GM23248 (cell line): ENCODE data around the gene MRPL37. TPM values are rescaled to one million over a fixed set of nuclear protein-coding genes. Genes with fewer than 3 reads are reported as not detected.
"Not testable (repeated sequence)": the region's sequence is repeated elsewhere in the genome, so short reads cannot be mapped to it uniquely, and the experiment has no call there.

Experiments
- DNase-seq: peaks from one replicate; pipeline ENCODE4 v3.0.0-alpha.2; 2015
- H2AFZ ChIP-seq: fragments of 200-600 bp; sonication (generic); 2 replicates; pipeline ENCODE4 v1.6.1; 2016; ENCODE audit warnings: antibody characterized with exemption
- H3F3A ChIP-seq: fragments of 200-600 bp; sonication (generic); 2 replicates; pipeline ENCODE4 v1.6.1; 2016; ENCODE audit warnings: mild to moderate bottlenecking, antibody characterized with exemption, mixed run types; ENCODE audit not compliant: insufficient read depth
- H3K27ac ChIP-seq: fragments of 200-600 bp; sonication (generic); 2 replicates; pipeline ENCODE4 v1.5.1; 2016; ENCODE audit warnings: mild to moderate bottlenecking
- H3K27me3 ChIP-seq: fragments of 200-600 bp; sonication (generic); replicated peaks from 2 replicates; pipeline ENCODE4 v1.6.1; 2016; ENCODE audit warnings: mild to moderate bottlenecking; ENCODE audit not compliant: insufficient read depth
- H3K36me3 ChIP-seq: fragments of 200-600 bp; sonication (generic); 2 replicates; pipeline ENCODE4 v1.6.1; 2016; ENCODE audit warnings: low read depth, mild to moderate bottlenecking
- H3K4me1 ChIP-seq: fragments of 200-600 bp; sonication (generic); 2 replicates; pipeline ENCODE4 v1.6.1; 2016; ENCODE audit warnings: mild to moderate bottlenecking; ENCODE audit not compliant: insufficient read depth
- H3K4me2 ChIP-seq: fragments of 200-600 bp; sonication (generic); one replicate; pipeline ENCODE4 v1.6.1; 2016; ENCODE audit warnings: mild to moderate bottlenecking; ENCODE audit not compliant: unreplicated experiment
- H3K4me3 ChIP-seq: fragments of 200-600 bp; sonication (generic); 2 replicates; pipeline ENCODE4 v1.5.1; 2016; ENCODE audit warnings: mild to moderate bottlenecking
- H3K79me2 ChIP-seq: fragments of 200-600 bp; sonication (generic); 2 replicates; pipeline ENCODE4 v1.6.1; 2016; ENCODE audit warnings: mild to moderate bottlenecking; ENCODE audit not compliant: insufficient read depth
- H3K9ac ChIP-seq: fragments of 200-600 bp; sonication (generic); 2 replicates; pipeline ENCODE4 v1.6.1; 2016; ENCODE audit warnings: mild to moderate bottlenecking
- H3K9me2 ChIP-seq: fragments of 200-600 bp; sonication (generic); 2 replicates; pipeline ENCODE4 v1.6.1; 2016; ENCODE audit warnings: mixed run types, mild to moderate bottlenecking, moderate library complexity; ENCODE audit not compliant: insufficient read depth
- H3K9me3 ChIP-seq: fragments of 200-600 bp; sonication (generic); one replicate; pipeline ENCODE4 v1.6.1; 2017; ENCODE audit warnings: low read depth
- H4K20me1 ChIP-seq: fragments of 200-600 bp; sonication (generic); 2 replicates; pipeline ENCODE4 v1.6.0; 2016; ENCODE audit not compliant: insufficient read depth
- EZH2 ChIP-seq: fragments of 200-600 bp; sonication (generic); IDR thresholded peaks from 2 replicates; pipeline ENCODE4 v1.6.1; 2018; ENCODE audit warnings: antibody characterized with exemption, mild to moderate bottlenecking; ENCODE audit not compliant: insufficient read depth, poor library complexity, severe bottlenecking
- EZH2phosphoT487 ChIP-seq: fragments of 200-600 bp; sonication (generic); IDR thresholded peaks from 2 replicates; pipeline ENCODE4 v1.6.1; 2018; ENCODE audit warnings: antibody characterized with exemption, moderate library complexity, mild to moderate bottlenecking, low read depth; ENCODE audit not compliant: insufficient read depth
- WGBS, 2 experiments: methylation state at CpG; one replicate each; pipeline ENCODE4 v1.1.6; 2015 to 2017; ENCODE audit warnings: low lambda C conversion rate in 2 of 2, low coverage in 1 of 2; ENCODE audit errors: missing lambda C conversion rate in 2 of 2; 5-methylcytosine and 5-hydroxymethylcytosine counted together
- in situ Hi-C: fragments of 300-500 bp; cut with MboI; formaldehyde crosslinking; loops from 2 replicates; pipeline ENCODE4 v1.15.0; 2020
- polyA plus RNA-seq: library from polyadenylated mRNA; unstranded; fragments of >200 nt; fragmentation: Nextera tagmentation; extraction: Ambion mirVana; gene quantifications from 2 replicates; pipeline ENCODE4 v1.2.1, GENCODE V29; 2016
- total RNA-seq: library from RNA; depleted of rRNA; stranded (reverse); fragments of >200 nt; shearing (Covaris generic); gene quantifications from 2 replicates; pipeline ENCODE4 v1.2.3, GENCODE V29; 2014

The MRPL37 gene
- total and polyA plus RNA-seq, 2 experiments from 2014 or later: 91.3 to 113 TPM

GRCh38 chr1:54199151-54199764 is 709 bp upstream of the MRPL37 start:
- no peaks in the 10 kb centered on the region for H3F3A ChIP-seq
- no peak for TF ChIP-seq EZH2phosphoT487
- H3K9me3 ChIP-seq: no peaks in the 10 kb centered on the region
- no peaks in the 10 kb centered on the region for H3K9me2 ChIP-seq
- DNase-seq: peak; percentile 51
- H3K4me1 ChIP-seq: peaks cover 11% of the 10 kb centered on the region
- peak overlapping the region; percentile 93 for H3K9ac ChIP-seq
- peaks cover 45% of the 10 kb centered on the region for H3K79me2 ChIP-seq
- H3K4me2 ChIP-seq: peak overlapping the region; percentile 89
- in situ Hi-C loops: no loop called here
- H3K27ac ChIP-seq: no peak overlapping the region
- H3K27me3 ChIP-seq: no peaks in the 10 kb centered on the region
- H4K20me1 ChIP-seq: no peaks in the 10 kb centered on the region
- WGBS, 2 experiments: 3 to 4% methylated on average over 17 of the region's 17 CpGs
- H3K36me3 ChIP-seq: no peaks in the 10 kb centered on the region
- peak overlapping the region; percentile 98 for H3K4me3 ChIP-seq
- peak overlapping the region; percentile 90 for H2AFZ ChIP-seq

DNA sequence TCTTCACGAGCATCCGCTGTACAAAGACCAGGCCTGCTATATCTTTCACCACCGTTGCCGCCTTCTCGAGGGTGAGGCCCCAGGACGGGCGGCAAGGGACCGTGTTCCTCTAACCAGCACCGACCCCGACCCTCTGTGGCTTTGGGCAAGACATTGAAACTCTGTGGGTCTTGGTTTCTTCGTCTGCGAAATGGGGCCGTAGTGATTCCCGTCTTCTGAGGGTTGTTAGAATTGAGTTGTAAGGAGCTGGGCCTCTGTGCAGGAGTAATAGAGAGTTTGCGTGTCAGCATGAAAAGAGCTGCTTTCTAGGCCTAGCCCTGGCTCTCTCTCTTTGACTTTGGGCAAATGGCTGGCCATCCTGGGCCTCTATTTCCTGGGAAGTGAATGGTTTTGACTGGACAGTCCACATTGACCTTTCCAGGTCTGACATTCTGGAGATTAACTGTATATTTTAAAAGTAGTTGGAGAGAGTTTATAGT is 591 bp downstream of the MRPL37 start:
- Histone ChIP-seq H3K27ac (peak overlapping the region; percentile 49), H3K79me2 (peaks cover 54% of the 10 kb centered on the region), H4K20me1 (no peaks in the 10 kb centered on the region), H3K4me1 (peaks cover 11% of the 10 kb centered on the region), H3K9me2 (no peaks in the 10 kb centered on the region), H3K36me3 (peaks cover 1% of the 10 kb centered on the region; the same call in 1 of the 2 replicates), H3F3A (no peaks in the 10 kb centered on the region), H3K27me3 (no peaks in the 10 kb centered on the region), H3K4me3 (peak overlapping the region; percentile 98), H3K4me2 (peak overlapping the region; percentile 89), H3K9ac (peak overlapping the region; percentile 93), H2AFZ (peak overlapping the region; percentile 90), H3K9me3 (no peaks in the 10 kb centered on the region)
- TF ChIP-seq EZH2 (no peak), EZH2phosphoT487 (no peak)
- in situ Hi-C loops: no loop called here
- 5 to 6% methylated on average over 15 of the region's 15 CpGs for WGBS, 2 experiments
- DNase-seq: peak; percentile 58

DNA sequence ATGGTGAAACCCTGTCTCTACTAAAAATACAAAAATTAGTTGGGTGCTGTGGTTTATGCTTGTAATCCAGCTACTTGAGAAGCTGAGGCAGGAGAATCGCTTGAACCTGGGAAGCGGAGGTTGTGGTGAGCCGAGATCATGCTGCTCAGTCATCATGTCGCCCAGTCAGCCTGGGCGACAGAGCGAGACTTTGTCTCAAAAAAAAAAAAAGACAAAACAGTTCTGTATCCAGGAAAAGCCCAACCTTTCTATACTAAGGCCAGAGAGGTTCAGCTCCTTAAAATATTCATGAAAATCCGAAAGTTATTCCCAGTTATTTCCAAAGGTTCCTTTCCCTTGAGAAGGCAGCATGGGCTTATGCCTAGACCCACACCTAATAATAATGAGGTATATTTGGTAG is 4.2 kb downstream of the MRPL37 start:
- Histone ChIP-seq H3K4me3 (no peak overlapping the region), H2AFZ (no peak overlapping the region), H3K4me2 (no peak overlapping the region), H3K36me3 (peaks cover 21% of the 10 kb centered on the region), H3K9me2 (no peaks in the 10 kb centered on the region), H3K27ac (no peak overlapping the region), H3K27me3 (no peaks in the 10 kb centered on the region), H3K9me3 (no peaks in the 10 kb centered on the region), H3K79me2 (peaks cover 54% of the 10 kb centered on the region), H4K20me1 (no peaks in the 10 kb centered on the region), H3K9ac (no peak overlapping the region), H3K4me1 (peaks cover 11% of the 10 kb centered on the region), H3F3A (no peaks in the 10 kb centered on the region)
- TF ChIP-seq EZH2phosphoT487: no peak
- TF ChIP-seq EZH2: no peak
- in situ Hi-C loops: no loop called here
- 82 to 84% methylated on average over 7 of the region's 7 CpGs for WGBS, 2 experiments
- DNase-seq: no peak

DNA sequence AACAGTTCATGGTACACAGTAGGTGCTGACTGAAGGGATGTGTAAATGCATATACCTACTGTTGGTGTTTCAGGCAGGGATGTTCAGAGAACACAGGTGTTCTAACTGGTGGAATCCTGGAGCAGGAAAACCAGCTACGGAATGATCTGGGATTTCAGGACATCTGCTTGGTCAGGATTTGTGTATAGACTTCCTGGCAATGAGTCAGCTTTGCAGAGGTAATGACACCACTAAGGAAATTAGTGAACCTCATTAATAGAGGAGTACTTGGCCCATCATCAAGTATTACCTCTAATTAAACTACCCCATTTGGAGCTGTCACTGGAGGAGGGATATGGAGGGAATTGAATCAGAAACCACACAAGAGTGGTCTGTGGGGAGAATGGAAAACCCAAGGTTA is 7.3 kb downstream of the MRPL37 start:
- H4K20me1 ChIP-seq: no peaks in the 10 kb centered on the region
- no peak overlapping the region for H3K27ac ChIP-seq
- no peaks in the 10 kb centered on the region for H3K9me2 ChIP-seq
- TF ChIP-seq EZH2 (no peak), EZH2phosphoT487 (no peak)
- 95 to 100% methylated on average over 1 of the region's 1 CpG for WGBS, 2 experiments
- in situ Hi-C loops: no loop called here
- H3K9me3 ChIP-seq: no peaks in the 10 kb centered on the region
- H3K79me2 ChIP-seq: peaks cover 28% of the 10 kb centered on the region
- H3K4me3 ChIP-seq: no peak overlapping the region
- no peak overlapping the region for H3K9ac ChIP-seq
- no peaks in the 10 kb centered on the region for H3F3A ChIP-seq
- H3K4me1 ChIP-seq: no peaks in the 10 kb centered on the region
- DNase-seq: no peak
- no peaks in the 10 kb centered on the region for H3K27me3 ChIP-seq
- peaks cover 37% of the 10 kb centered on the region for H3K36me3 ChIP-seq
- no peak overlapping the region for H2AFZ ChIP-seq
- no peak overlapping the region for H3K4me2 ChIP-seq

GRCh38 chr1:54207896-54208295 is 7.9 kb downstream of the MRPL37 start:
- H3K27me3 ChIP-seq, H3K9ac ChIP-seq, H3F3A ChIP-seq, H2AFZ ChIP-seq, in situ Hi-C loops, H3K9me3 ChIP-seq, H3K27ac ChIP-seq, DNase-seq, H3K4me1 ChIP-seq, H4K20me1 ChIP-seq, H3K9me2 ChIP-seq, H3K4me2 ChIP-seq, H3K4me3 ChIP-seq: not testable (repeated sequence)
- H3K79me2 ChIP-seq: peaks cover 22% of the 10 kb centered on the region
- H3K36me3 ChIP-seq: peaks cover 43% of the 10 kb centered on the region
- WGBS, 2 experiments: 87 to 95% methylated on average over 4 of the region's 4 CpGs
